ENCODE results near the gene YIF1A. TPM values are rescaled to one million over a fixed set of nuclear protein-coding genes. Genes with fewer than 3 reads are reported as not detected.

Gene YIF1A
- total RNA-seq, 1 experiment from 2014 or later = 217 TPM

Other genes with a start within 250 kb of the YIF1A start
- not detected in 2 replicates for gene GAL3ST3, start 240.0 kb downstream of the YIF1A start, total RNA-seq (2014; rRNA removed; shearing (Covaris generic); ENCODE audit: low replicate concordance)
- 134 and 174 TPM in 2 replicates for gene SF3B2, start 236.8 kb downstream of the YIF1A start, total RNA-seq (2014; rRNA removed; shearing (Covaris generic); ENCODE audit: low replicate concordance)
- gene PACS1, start 218.9 kb downstream of the YIF1A start, total RNA-seq (2014; rRNA removed; shearing (Covaris generic); ENCODE audit: low replicate concordance) = 2.6 and 11.2 TPM in 2 replicates
- gene KLC2, start 31.4 kb downstream of the YIF1A start, total RNA-seq (2014; rRNA removed; shearing (Covaris generic); ENCODE audit: low replicate concordance) = 15.0 and 25.3 TPM in 2 replicates
- 101 and 103 TPM in 2 replicates for gene RAB1B, start 20.5 kb downstream of the YIF1A start, total RNA-seq (2014; rRNA removed; shearing (Covaris generic); ENCODE audit: low replicate concordance)
- gene CNIH2, start 11.0 kb downstream of the YIF1A start, total RNA-seq (2014; rRNA removed; shearing (Covaris generic); ENCODE audit: low replicate concordance) = not detected in 2 replicates
- gene TMEM151A, start 2.8 kb upstream of the YIF1A start, total RNA-seq (2014; rRNA removed; shearing (Covaris generic); ENCODE audit: low replicate concordance) = 0.56 TPM in 1 of 2 replicates, not detected in the other
- not detected in 2 replicates for gene CD248, start 27.9 kb upstream of the YIF1A start, total RNA-seq (2014; rRNA removed; shearing (Covaris generic); ENCODE audit: low replicate concordance)
- 45.3 and 65.7 TPM in 2 replicates for gene RIN1, start 47.3 kb upstream of the YIF1A start, total RNA-seq (2014; rRNA removed; shearing (Covaris generic); ENCODE audit: low replicate concordance)
- 119 TPM in 2 replicates for gene BRMS1, start 56.0 kb upstream of the YIF1A start, total RNA-seq (2014; rRNA removed; shearing (Covaris generic); ENCODE audit: low replicate concordance)
- gene B4GAT1, start 58.5 kb upstream of the YIF1A start, total RNA-seq (2014; rRNA removed; shearing (Covaris generic); ENCODE audit: low replicate concordance) = 26.6 and 34.6 TPM in 2 replicates
- not detected in 2 replicates for gene SLC29A2, start 82.6 kb upstream of the YIF1A start, total RNA-seq (2014; rRNA removed; shearing (Covaris generic); ENCODE audit: low replicate concordance)
- gene NPAS4, start 131.9 kb upstream of the YIF1A start, total RNA-seq (2014; rRNA removed; shearing (Covaris generic); ENCODE audit: low replicate concordance) = not detected in 2 replicates
- gene MRPL11, start 149.7 kb upstream of the YIF1A start, total RNA-seq (2014; rRNA removed; shearing (Covaris generic); ENCODE audit: low replicate concordance) = 92.7 and 167 TPM in 2 replicates
- 7.3 and 7.7 TPM in 2 replicates for gene PELI3, start 177.8 kb upstream of the YIF1A start, total RNA-seq (2014; rRNA removed; shearing (Covaris generic); ENCODE audit: low replicate concordance)
- gene DPP3, start 191.3 kb upstream of the YIF1A start, total RNA-seq (2014; rRNA removed; shearing (Covaris generic); ENCODE audit: low replicate concordance) = 57.0 and 124 TPM in 2 replicates
- 7.7 and 14.7 TPM in 2 replicates for gene BBS1, start 221.5 kb upstream of the YIF1A start, total RNA-seq (2014; rRNA removed; shearing (Covaris generic); ENCODE audit: low replicate concordance)

All from MG63 (cell line).